IPS-18c (cell line): Measurements from ENCODE around the gene PNPLA1.

Experiments used
- H3K4me3 ChIP-seq: 2 replicates; pipeline ENCODE4 v1.7.0; 2013; ENCODE audit warnings: low read depth, mild to moderate bottlenecking, low read length, moderate library complexity; ENCODE audit not compliant: insufficient read depth
- H3K9me3 ChIP-seq: one replicate; pipeline ENCODE4 v1.6.1; 2013; ENCODE audit warnings: mild to moderate bottlenecking, low read length, moderate library complexity; ENCODE audit not compliant: control insufficient read depth, insufficient read depth

Gene PNPLA1

GRCh38 chr6:36322591-36322990, 52.7 kb downstream of the PNPLA1 start:
- Histone ChIP-seq H3K9me3 (no peaks in the 10 kb centered on the region), H3K4me3 (no peak overlapping the region)

DNA sequence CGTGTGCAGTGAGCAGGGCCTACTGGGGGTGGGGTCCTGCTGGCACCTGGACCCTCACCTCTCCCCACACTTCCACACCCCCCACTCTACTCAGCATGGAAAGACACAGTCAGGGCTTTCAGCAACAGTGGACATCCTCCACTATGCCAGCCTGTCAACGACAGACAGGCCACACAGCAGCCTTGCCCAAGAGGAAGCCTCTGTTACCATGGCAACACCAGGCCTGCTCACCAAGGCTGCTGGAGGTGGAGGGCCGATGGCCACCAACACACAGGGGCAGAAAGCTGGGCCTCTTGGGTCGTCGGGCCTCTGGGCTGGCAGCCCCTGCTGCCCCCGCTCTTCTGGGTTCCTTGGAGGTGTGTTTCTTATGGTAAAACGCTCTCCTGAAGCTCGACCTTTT, 53.2 kb downstream of the PNPLA1 start:
- no peaks in the 10 kb centered on the region for H3K9me3 ChIP-seq
- no peak overlapping the region for H3K4me3 ChIP-seq

- Histone ChIP-seq H3K4me3 (no peak overlapping the region), H3K9me3 (no peaks in the 10 kb centered on the region)
Measured at GRCh38 chr6:36324191-36324590, 54.3 kb downstream of the PNPLA1 start.

- Histone ChIP-seq H3K9me3 (no peaks in the 10 kb centered on the region), H3K4me3 (no peak overlapping the region)
Measured at GRCh38 chr6:36324715-36325114, 54.9 kb downstream of the PNPLA1 start.

DNA sequence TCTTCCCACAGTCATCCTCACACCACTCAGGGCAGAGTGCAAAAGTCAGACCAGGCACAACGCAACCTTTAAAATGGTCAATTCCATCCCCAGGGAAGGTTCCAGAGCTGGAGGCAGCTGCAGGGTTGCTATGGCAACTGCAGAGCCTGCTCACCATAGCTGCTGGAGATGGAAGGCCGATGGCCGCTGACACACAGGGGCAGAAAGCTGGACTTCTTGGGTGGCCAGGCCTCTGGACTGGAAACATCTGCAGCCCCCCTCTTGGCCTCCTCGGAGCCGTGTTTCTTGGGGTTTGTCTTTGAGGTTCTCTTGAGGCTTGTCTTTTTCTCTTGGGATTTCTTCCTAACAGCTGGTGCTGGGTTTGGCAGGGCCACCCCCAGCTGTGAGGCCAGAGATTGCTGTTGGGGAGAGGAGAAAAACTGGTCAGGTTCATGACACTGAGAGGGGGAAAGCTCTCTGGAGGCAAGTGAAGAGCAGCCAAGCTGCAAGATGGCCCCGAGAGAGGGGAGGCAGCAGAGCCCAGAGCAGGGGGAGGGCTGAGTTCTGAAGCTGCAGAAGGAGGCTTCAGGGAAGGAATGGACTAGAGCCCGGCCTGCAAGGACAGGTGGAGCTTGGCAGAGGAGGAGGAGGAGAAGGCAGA, 56.6 kb downstream of the PNPLA1 start:
- no peak overlapping the region for H3K4me3 ChIP-seq
- H3K9me3 ChIP-seq: peaks cover 2% of the 10 kb centered on the region

- H3K9me3 ChIP-seq: peaks cover 2% of the 10 kb centered on the region
- no peak overlapping the region for H3K4me3 ChIP-seq
Measured at GRCh38 chr6:36327226-36327918, 57.5 kb downstream of the PNPLA1 start.

DNA sequence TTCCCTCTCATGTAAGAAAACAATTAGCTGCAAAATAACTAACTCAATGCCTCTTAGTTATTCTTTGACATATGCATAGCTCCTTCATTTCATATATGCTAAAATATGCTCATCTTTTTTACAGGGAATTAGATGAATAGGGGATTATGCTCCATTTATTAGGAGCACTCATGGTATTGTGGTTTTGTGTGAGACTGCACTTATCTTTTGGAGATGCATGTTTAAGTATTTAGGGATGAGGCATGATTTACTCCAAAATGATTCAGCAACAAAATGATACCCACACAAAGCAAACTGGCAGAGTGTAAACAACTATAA, 58.0 kb downstream of the PNPLA1 start:
- Histone ChIP-seq H3K9me3 (peaks cover 2% of the 10 kb centered on the region), H3K4me3 (no peak overlapping the region)

DNA sequence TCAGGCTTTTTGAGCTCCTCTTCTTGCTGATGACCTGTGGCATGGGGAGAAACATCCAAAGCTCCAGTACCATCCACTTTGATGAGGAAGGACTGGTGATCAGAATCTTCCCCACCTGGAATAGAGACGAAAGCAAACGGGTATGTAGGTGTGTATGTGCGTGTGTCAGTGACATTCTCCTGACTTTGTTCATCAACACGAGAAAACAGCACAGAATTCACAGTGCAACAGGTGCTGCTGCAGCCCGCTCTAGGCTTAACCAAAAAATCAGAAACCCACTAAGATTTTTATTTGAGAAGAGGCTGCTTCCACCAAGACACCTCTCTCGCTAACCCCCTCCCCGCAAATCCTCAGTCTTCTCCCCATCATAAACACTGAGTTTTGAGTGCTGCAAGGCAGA, 58.7 kb downstream of the PNPLA1 start:
- no peak overlapping the region for H3K4me3 ChIP-seq
- peaks cover 2% of the 10 kb centered on the region for H3K9me3 ChIP-seq

GRCh38 chr6:36329798-36330291, 60.0 kb downstream of the PNPLA1 start:
- no peak overlapping the region for H3K4me3 ChIP-seq
- H3K9me3 ChIP-seq: peaks cover 2% of the 10 kb centered on the region

DNA sequence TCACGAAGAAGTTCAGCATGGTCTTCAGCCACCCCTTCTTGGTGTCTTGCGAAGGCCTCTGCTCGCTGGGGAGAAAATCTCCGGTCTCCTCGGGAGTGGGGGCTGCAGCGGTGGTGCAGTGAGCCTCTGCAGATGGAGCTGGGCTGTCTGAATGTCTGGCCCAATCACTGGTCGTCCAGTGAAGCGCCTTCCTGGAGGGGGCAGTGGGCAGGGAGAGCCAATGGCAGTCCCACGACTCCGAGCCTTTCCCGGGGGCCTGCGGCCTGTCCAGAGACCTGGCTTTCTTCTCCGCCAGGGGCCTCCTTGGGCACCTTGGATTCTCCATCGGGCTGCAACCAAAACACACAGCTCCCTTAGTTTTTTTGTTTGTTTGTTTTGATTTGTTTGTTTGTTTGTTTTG, 60.5 kb downstream of the PNPLA1 start:
- no peak overlapping the region for H3K4me3 ChIP-seq
- peaks cover 2% of the 10 kb centered on the region for H3K9me3 ChIP-seq

- H3K9me3 ChIP-seq: peaks cover 2% of the 10 kb centered on the region
- H3K4me3 ChIP-seq: no peak overlapping the region
Measured at GRCh38 chr6:36331381-36331780, 61.5 kb downstream of the PNPLA1 start.

DNA sequence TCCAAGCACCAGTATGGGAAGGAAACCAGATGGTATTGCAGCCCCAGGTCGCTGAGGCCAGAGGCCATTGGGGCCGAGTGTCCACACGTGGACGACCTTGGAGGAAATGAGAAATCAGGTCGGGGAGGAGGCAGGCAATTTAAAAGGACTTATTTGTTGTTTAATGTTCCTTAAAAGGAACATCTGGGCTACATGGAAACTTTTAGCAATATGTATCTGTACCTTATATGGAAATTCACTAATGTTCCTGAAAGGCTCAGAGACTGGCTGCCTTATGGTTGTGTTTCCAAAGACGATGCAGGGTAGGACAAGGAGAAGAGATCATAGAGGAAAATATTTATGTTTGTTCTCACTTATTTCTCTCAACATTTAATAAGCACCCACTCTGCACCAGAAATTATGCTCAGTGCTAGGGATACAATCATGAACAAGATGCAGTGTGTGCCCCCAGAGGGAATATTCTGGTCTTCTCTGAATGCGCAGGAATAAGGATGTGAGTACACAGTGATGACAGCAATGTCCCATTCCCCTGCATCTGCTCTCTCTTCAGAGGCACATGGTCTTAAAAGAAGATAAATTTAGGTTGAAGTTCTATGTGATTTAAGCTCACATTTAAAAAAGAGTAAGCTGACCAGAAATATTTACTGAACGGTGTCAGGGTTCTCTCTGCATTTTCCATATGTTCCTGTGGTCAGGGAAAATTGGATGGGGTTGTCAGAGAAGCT, 63.5 kb downstream of the PNPLA1 start:
- H3K9me3 ChIP-seq: peaks cover 2% of the 10 kb centered on the region
- H3K4me3 ChIP-seq: no peak overlapping the region

GRCh38 chr6:36333931-36334725, 64.3 kb downstream of the PNPLA1 start:
- no peak overlapping the region for H3K4me3 ChIP-seq
- H3K9me3 ChIP-seq: peaks cover 2% of the 10 kb centered on the region

- Histone ChIP-seq H3K4me3 (no peak overlapping the region), H3K9me3 (peaks cover 2% of the 10 kb centered on the region)
Measured at GRCh38 chr6:36334832-36335459, 65.1 kb downstream of the PNPLA1 start.

- H3K9me3 ChIP-seq: peaks cover 2% of the 10 kb centered on the region
- no peak overlapping the region for H3K4me3 ChIP-seq
Measured at GRCh38 chr6:36335465-36336207, 65.8 kb downstream of the PNPLA1 start.

- Histone ChIP-seq H3K4me3 (no peak overlapping the region), H3K9me3 (no peaks in the 10 kb centered on the region)
Measured at GRCh38 chr6:36336208-36336710, 66.4 kb downstream of the PNPLA1 start.
